CD4-positive, alpha-beta memory T cell (primary cell): Measurements from ENCODE around the gene PCIF1. TPM values are rescaled to one million over a fixed set of nuclear protein-coding genes. Genes with fewer than 3 reads are reported as not detected.

Experiments
- CTCF ChIA-PET: fragments of 350-600 bp; sonication (Branson Sonifier 250); formaldehyde crosslinking; loops from one replicate; lab custom pipeline; 2021; ENCODE audit warnings: inconsistent platforms; ENCODE audit not compliant: partially characterized antibody; lab: Charles Lee
- POLR2A ChIA-PET: fragments of 350-600 bp; sonication (Branson Sonifier 250); formaldehyde crosslinking; loops from one replicate; lab custom pipeline; 2021; ENCODE audit not compliant: partially characterized antibody; lab: Charles Lee
- DNase-seq, 5 donors: peaks; one replicate each; pipeline versions ENCODE4 v3.0.0 to v3.0.0-alpha.2; 2020 to 2022; ENCODE audit warnings: mixed read lengths in 1 of 5
- H3K27ac ChIP-seq: one replicate; pipeline ENCODE4 v1.7.0; 2013; ENCODE audit warnings: low read depth, low read length
- H3K27me3 ChIP-seq: 2 replicates; pipeline ENCODE4 v1.7.0; 2013; ENCODE audit warnings: mild to moderate bottlenecking, low read length, moderate library complexity; ENCODE audit not compliant: insufficient read depth
- H3K36me3 ChIP-seq: 2 replicates; pipeline ENCODE4 v1.7.0; 2013; ENCODE audit warnings: mild to moderate bottlenecking, low read length, moderate library complexity; ENCODE audit not compliant: insufficient read depth
- H3K4me1 ChIP-seq: 2 replicates; pipeline ENCODE4 v1.7.0; 2013; ENCODE audit warnings: mild to moderate bottlenecking, low read length, moderate library complexity; ENCODE audit not compliant: insufficient read depth
- H3K4me3 ChIP-seq, 2 donors: one replicate each; pipeline ENCODE4 v1.7.0; 2013; ENCODE audit warnings: low read length in 2 of 2, mild to moderate bottlenecking in 1 of 2
- H3K9me3 ChIP-seq, 2 donors: one replicate each; pipeline ENCODE4 v1.7.0; 2013; ENCODE audit warnings: low read length in 2 of 2, control low read depth in 1 of 2; ENCODE audit not compliant: control insufficient read depth in 1 of 2
- H3K27ac Mint-ChIP-seq, 7 donors: one replicate each; pipeline ENCODE4 v1.8.0; 2020 to 2021; ENCODE audit warnings: mixed read lengths in 7 of 7, mild to moderate bottlenecking in 6 of 7, inconsistent platforms in 3 of 7, moderate library complexity in 3 of 7
- H3K27me3 Mint-ChIP-seq, 2 donors: one replicate each; pipeline ENCODE4 v1.8.0; 2020 to 2021; ENCODE audit warnings: mixed read lengths in 2 of 2
- H3K36me3 Mint-ChIP-seq, 2 donors: one replicate each; pipeline ENCODE4 v1.8.0; 2020 to 2021; ENCODE audit warnings: mixed read lengths in 2 of 2, inconsistent platforms in 1 of 2, mild to moderate bottlenecking in 1 of 2
- H3K4me1 Mint-ChIP-seq, 4 donors: one replicate each; pipeline ENCODE4 v1.8.0; 2020 to 2021; ENCODE audit warnings: mixed read lengths in 4 of 4, mild to moderate bottlenecking in 1 of 4
- H3K4me3 Mint-ChIP-seq, 8 donors: one replicate each; pipeline ENCODE4 v1.8.0; 2020 to 2021; ENCODE audit warnings: mixed read lengths in 8 of 8, mild to moderate bottlenecking in 7 of 8, moderate library complexity in 6 of 8, inconsistent platforms in 3 of 8
- H3K9me3 Mint-ChIP-seq, 8 donors: one replicate each; pipeline ENCODE4 v1.8.0; 2020 to 2021; ENCODE audit warnings: mixed read lengths in 8 of 8, mild to moderate bottlenecking in 5 of 8, inconsistent platforms in 3 of 8, moderate library complexity in 1 of 8
- intact Hi-C: fragments of 100-400 bp; cut with micrococcal nuclease; formaldehyde crosslinking; loops from one replicate; pipeline ENCODE4 v1.15.1; 2023
- polyA plus RNA-seq, 2 donors: library from polyadenylated mRNA; unstranded; fragments of 300-500 nt; fragmentation: Illumina TruSeq; gene quantifications; one replicate each; pipeline ENCODE4 v1.2.3, GENCODE V29; 2021
- total RNA-seq, 2 experiments: library from RNA; stranded (reverse); gene quantifications; one replicate each; pipeline ENCODE4 v1.2.3, GENCODE V29; 2021

Gene PCIF1
- 10 to 100 TPM; 63.1 to 69.4 TPM for total RNA-seq
- polyA plus RNA-seq = 10 to 100 TPM; 70.9 to 83.4 TPM

GRCh38 chr20:45934586-45935415, at the start of gene PCIF1:
Gene PCIF1, plus strand, starts transcription at chr20:45934683. Its CDS starts 4,317 bp downstream, at chr20:45939000.
- peaks cover 32% of the 10 kb centered on the region for H3K36me3 ChIP-seq
- peak within 1 kb of the TSS; percentile 83 to 97 for H3K4me3 ChIP-seq
- H3K9me3 ChIP-seq = no peaks in the 10 kb centered on the region
- Mint-ChIP-seq H3K4me3 (peak within 1 kb of the TSS; percentile 95 to 99 (median 97)), H3K27me3 (no peaks in the 10 kb centered on the region), H3K9me3 (no peaks in the 10 kb centered on the region), H3K36me3 (peaks cover 20 to 43% of the 10 kb centered on the region in 2 donors), H3K4me1 (peaks cover 17 to 48% (median 30%) of the 10 kb centered on the region in 4 donors), H3K27ac (peak within 1 kb of the TSS; percentile 96 to 99 (median 98))
- CTCF ChIA-PET = interaction anchor here (0.8 to 8.7 kb wide), 12 partner anchors 10 to 135 kb away, joined by 3 to 91 read pairs (median 6); partner anchors contain the start of genes ZNF335 and ZSWIM1
- no peaks in the 10 kb centered on the region for H3K27me3 ChIP-seq
- H3K4me1 ChIP-seq = peaks cover 35% of the 10 kb centered on the region
- POLR2A ChIA-PET = interaction anchor here (0.9 to 7.4 kb wide), 39 partner anchors 10 to 1049 kb away, joined by 3 to 245 read pairs (median 6); partner anchors contain the start of genes ACOT8, CTSA, DNTTIP1 and ELMO2
- H3K27ac ChIP-seq = peak within 1 kb of the TSS; percentile 99
- DNase-seq = peak; percentile 98 to 99 (median 98)
- intact Hi-C loops = loop anchor here (1.0 kb wide), 9 partner anchors 38 to 430 kb away; partner anchors contain the start of genes ACOT8, CTSA, DNTTIP1 and NEURL2

- no peak overlapping the region for H3K27ac ChIP-seq
- ChIA-PET POLR2A (interaction anchor here (1.0 to 9.9 kb wide), 3 partner anchors 30 to 82 kb away, joined by 3 to 141 read pairs (median 5); partner anchors contain the start of genes ACOT8, PCIF1 and ZSWIM3), CTCF (no interaction called here)
- H3K9me3 ChIP-seq = no peaks in the 10 kb centered on the region
- H3K27ac Mint-ChIP-seq = peak overlapping the region in 2 of 7 donors; percentile 30 to 46
- intact Hi-C loops = no loop called here
- peaks cover 16 to 25% of the 10 kb centered on the region in 2 donors for H3K36me3 Mint-ChIP-seq
- peaks cover 26 to 53% (median 40%) of the 10 kb centered on the region in 4 donors for H3K4me1 Mint-ChIP-seq
- peaks cover 0 to 3% (median 0%) of the 10 kb centered on the region in 8 donors for H3K9me3 Mint-ChIP-seq
- H3K27me3 ChIP-seq = no peaks in the 10 kb centered on the region
- peaks cover 45% of the 10 kb centered on the region for H3K4me1 ChIP-seq
- H3K4me3 Mint-ChIP-seq = no peak overlapping the region
- peaks cover 17% of the 10 kb centered on the region for H3K36me3 ChIP-seq
- no peak overlapping the region for H3K4me3 ChIP-seq
- no peaks in the 10 kb centered on the region for H3K27me3 Mint-ChIP-seq
- DNase-seq = no peak
Measured at GRCh38 chr20:45886590-45887345, 47.7 kb upstream of the PCIF1 start.

GRCh38 chr20:45887346-45887715, 47.2 kb upstream of the PCIF1 start, which contains the start of gene SPATA25:
Gene SPATA25, minus strand, starts transcription at chr20:45887622. Its CDS starts 32 bp downstream, at chr20:45887590.
- CTCF ChIA-PET = no interaction called here
- Histone ChIP-seq H3K27ac (no peak within 1 kb of the TSS), H3K27me3 (no peaks in the 10 kb centered on the region), H3K4me3 (no peak within 1 kb of the TSS), H3K36me3 (peaks cover 17% of the 10 kb centered on the region), H3K9me3 (no peaks in the 10 kb centered on the region), H3K4me1 (peaks cover 45% of the 10 kb centered on the region)
- Mint-ChIP-seq H3K27me3 (no peaks in the 10 kb centered on the region), H3K36me3 (peaks cover 15 to 27% of the 10 kb centered on the region in 2 donors), H3K9me3 (peaks cover 0 to 3% (median 0%) of the 10 kb centered on the region in 8 donors), H3K27ac (peak within 1 kb of the TSS in 4 of 7 donors; percentile 30 to 49 (median 46)), H3K4me3 (peak within 1 kb of the TSS in 2 of 8 donors; percentile 0 to 21), H3K4me1 (peaks cover 29 to 54% (median 40%) of the 10 kb centered on the region in 4 donors)
- POLR2A ChIA-PET = interaction anchor here (1.4 to 9.9 kb wide), 2 partner anchors 30 to 48 kb away, joined by 5 to 141 read pairs; partner anchors contain the start of genes ACOT8, PCIF1 and ZSWIM3
- intact Hi-C loops = no loop called here
- no peak for DNase-seq

- H3K4me3 ChIP-seq = no peak overlapping the region
- no peak overlapping the region for H3K27ac ChIP-seq
- H3K9me3 ChIP-seq = no peaks in the 10 kb centered on the region
- Mint-ChIP-seq H3K27me3 (no peaks in the 10 kb centered on the region), H3K4me1 (peaks cover 26 to 55% (median 39%) of the 10 kb centered on the region in 4 donors), H3K9me3 (peaks cover 0 to 3% (median 0%) of the 10 kb centered on the region in 8 donors), H3K4me3 (peak overlapping the region in 2 of 8 donors; percentile 21 to 46), H3K27ac (peak overlapping the region in 3 of 7 donors; percentile 4 to 90 (median 35)), H3K36me3 (peaks cover 4 to 18% of the 10 kb centered on the region in 2 donors)
- no peak for DNase-seq
- ChIA-PET CTCF (interaction anchor here (1.2 to 3.3 kb wide), 5 partner anchors 7 to 98 kb away, joined by 3 to 18 read pairs (median 10); partner anchors contain the start of gene ZSWIM1), POLR2A (interaction anchor here (2.7 to 9.9 kb wide), 3 partner anchors 21 to 46 kb away, joined by 11 to 141 read pairs (median 48); partner anchors contain the start of genes ACOT8, PCIF1 and ZSWIM3)
- peaks cover 49% of the 10 kb centered on the region for H3K4me1 ChIP-seq
- H3K36me3 ChIP-seq = peaks cover 4% of the 10 kb centered on the region
- intact Hi-C loops = no loop called here
- no peaks in the 10 kb centered on the region for H3K27me3 ChIP-seq
Measured at GRCh38 chr20:45888681-45889080, 45.8 kb upstream of the PCIF1 start.

- H3K4me3 ChIP-seq = peak overlapping the region; percentile 69 to 79
Measured at GRCh38 chr20:45890077-45890984, 44.2 kb upstream of the PCIF1 start.

More at GRCh38 chr20:45890077-45890984, 44.2 kb upstream of the PCIF1 start:
- intact Hi-C loops = loop anchor here (2.0 kb wide), 1 partner anchor 66 kb away; no protein-coding TSS in a partner anchor
- peak overlapping the region; percentile 74 for H3K27ac ChIP-seq
- H3K27me3 Mint-ChIP-seq = no peaks in the 10 kb centered on the region
- peak overlapping the region; percentile 73 to 94 (median 87) for H3K27ac Mint-ChIP-seq
- peaks cover 39% of the 10 kb centered on the region for H3K4me1 ChIP-seq
- H3K27me3 ChIP-seq = no peaks in the 10 kb centered on the region
- peaks cover 20 to 53% (median 34%) of the 10 kb centered on the region in 4 donors for H3K4me1 Mint-ChIP-seq
- H3K9me3 ChIP-seq = no peaks in the 10 kb centered on the region
- POLR2A ChIA-PET = interaction anchor here (0.9 to 9.9 kb wide), 16 partner anchors 8 to 81 kb away, joined by 3 to 141 read pairs (median 4); partner anchors contain the start of genes ACOT8, PCIF1, UBE2C and ZNF335
- H3K4me3 Mint-ChIP-seq = peak overlapping the region; percentile 91 to 97 (median 93)
- peaks cover 0 to 5% (median 0%) of the 10 kb centered on the region in 8 donors for H3K9me3 Mint-ChIP-seq
- CTCF ChIA-PET = interaction anchor here (0.7 to 3.3 kb wide), 18 partner anchors 9 to 96 kb away, joined by 3 to 18 read pairs (median 4); partner anchors contain the start of genes PCIF1 and ZSWIM1
- peak; percentile 25 to 63 (median 37) for DNase-seq
- peaks cover 12% of the 10 kb centered on the region for H3K36me3 ChIP-seq
- peaks cover 0 to 19% of the 10 kb centered on the region in 2 donors for H3K36me3 Mint-ChIP-seq
